HepG2 (cell line): Measurements from ENCODE around the gene ST6GALNAC6. TPM values are rescaled to one million over a fixed set of nuclear protein-coding genes. Genes with fewer than 3 reads are reported as not detected.

ENCODE experiments used
- ATAC-seq: fragments of 200-7000 bp; cut with Tn5 transposase; 3 replicates; pipeline ENCODE4 v1.9.1; 2020; ENCODE audit warnings: mild to moderate bottlenecking, moderate library complexity
- BruUV-seq: library from RNA; stranded (reverse); fragments of 400-500 nt; replicated peaks from 2 replicates; lab custom pipeline; 2021; lab: Mats Ljungman, UMichigan
- CTCF ChIA-PET: fragments of 300-600 bp; formaldehyde crosslinking; extraction: SDS; loops from one replicate; lab custom pipeline; 2021; ENCODE audit warnings: low total read pairs, inconsistent platforms, low intra/inter-chr PET ratio; lab: Yijun Ruan, JAX
- POLR2A ChIA-PET: fragments of 350-600 bp; sonication (Branson Sonifier 250); formaldehyde crosslinking; loops from one replicate; lab custom pipeline; 2020; ENCODE audit warnings: antibody characterized with exemption, inconsistent platforms; lab: Yijun Ruan, JAX
- DNase-seq: peaks from one replicate; pipeline ENCODE4 v3.0.0-alpha.2; 2015; ENCODE audit warnings: low spot score
- FAIRE-seq: peaks from 3 replicates; lab custom pipeline; 2011; peaks lifted over from hg19 to GRCh38; lab: Jason Lieb, UNC
- H2AFZ ChIP-seq: one replicate; pipeline ENCODE4 v1.6.1; 2011; ENCODE audit warnings: low read length, inconsistent platforms
- H3K27ac ChIP-seq: fragments of 300-600 bp; 3 replicates; pipeline ENCODE4 v1.8.0; 2011; ENCODE audit warnings: mixed run types, mild to moderate bottlenecking, mixed read lengths, low read length, inconsistent platforms; ENCODE audit not compliant: insufficient read depth; ENCODE audit errors: extremely low read length
- H3K27me3 ChIP-seq, 2 experiments: fragments of 200-600 bp in 1 of 2; 2 replicates in 1 of 2; 3 replicates in 1 of 2; pipeline versions ENCODE4 v1.6.0 to v1.8.0; 2011; ENCODE audit warnings: low read length in 2 of 2, mild to moderate bottlenecking in 2 of 2, moderate library complexity in 2 of 2, inconsistent platforms in 1 of 2; ENCODE audit not compliant: insufficient read depth in 2 of 2, control insufficient read depth in 1 of 2
- H3K36me3 ChIP-seq, 2 experiments: fragments of 200-600 bp in 1 of 2; replicated peaks in 1 of 2; 2 replicates in 1 of 2; 3 replicates in 1 of 2; pipeline versions ENCODE4 v1.5.1 to v1.8.0; 2011; ENCODE audit warnings: low read length in 2 of 2, inconsistent platforms in 1 of 2; ENCODE audit not compliant: insufficient read depth in 2 of 2, control insufficient read depth in 1 of 2
- H3K4me1 ChIP-seq: 2 replicates; pipeline ENCODE4 v1.5.1; 2012; ENCODE audit warnings: low read length, inconsistent platforms; ENCODE audit not compliant: insufficient read depth
- H3K4me2 ChIP-seq: 2 replicates; pipeline ENCODE4 v1.6.0; 2011; ENCODE audit warnings: low read depth, low read length, inconsistent platforms
- H3K4me3 ChIP-seq, 3 experiments: fragments of 200-600 bp in 1 of 3; sonication (generic), shearing (Covaris generic) in 1 of 3; replicated peaks in 1 of 3; 2 replicates each; pipeline ENCODE4 v1.5.1; 2011 to 2016; ENCODE audit warnings: low read length in 3 of 3, inconsistent platforms in 2 of 3, low read depth in 2 of 3, mild to moderate bottlenecking in 2 of 3, control low read depth in 1 of 3, mixed read lengths in 1 of 3; ENCODE audit not compliant: insufficient read depth in 1 of 3
- H3K79me2 ChIP-seq: one replicate; pipeline ENCODE4 v1.6.1; 2011; ENCODE audit warnings: low read length, inconsistent platforms; ENCODE audit not compliant: insufficient read depth
- H3K9ac ChIP-seq: 2 replicates; pipeline ENCODE4 v1.6.0; 2011; ENCODE audit warnings: mild to moderate bottlenecking, low read depth, low read length, inconsistent platforms; ENCODE audit not compliant: insufficient read depth
- H3K9me3 ChIP-seq: 2 replicates; pipeline ENCODE4 v1.5.1; 2012; ENCODE audit warnings: mild to moderate bottlenecking, low read length
- H4K20me1 ChIP-seq: 2 replicates; pipeline ENCODE4 v1.6.0; 2011; ENCODE audit warnings: inconsistent platforms, mild to moderate bottlenecking, low read length, moderate library complexity; ENCODE audit not compliant: insufficient read depth
- IRF2 ChIP-seq: IDR thresholded peaks from 2 replicates; pipeline ENCODE4 v1.6.1; 2018; ENCODE audit warnings: missing genetic modification reagents, missing compliant biosample characterization
- KAT7 ChIP-seq: IDR thresholded peaks from 2 replicates; pipeline ENCODE4 v1.6.1; 2018; ENCODE audit warnings: borderline replicate concordance, missing compliant biosample characterization
- MED8 ChIP-seq: sonication (generic); formaldehyde crosslinking; IDR thresholded peaks from 2 replicates; pipeline ENCODE4 v1.8.1; 2023; ENCODE audit warnings: mild to moderate bottlenecking, missing genetic modification reagents; ENCODE audit not compliant: insufficient replicate concordance
- NCOA1 ChIP-seq: sonication (generic); formaldehyde crosslinking; IDR thresholded peaks from 2 replicates; pipeline ENCODE4 v1.9.0; 2021; ENCODE audit warnings: missing genetic modification reagents
- RBFOX2 ChIP-seq: fragments of 200-400 bp; formaldehyde crosslinking; IDR thresholded peaks from 2 replicates; pipeline ENCODE4 v1.6.1; 2017; ENCODE audit warnings: low read depth, mild to moderate bottlenecking, low read length
- TCF7 ChIP-seq: sonication (generic); IDR thresholded peaks from 2 replicates; pipeline ENCODE4 v1.6.1; 2016; ENCODE audit warnings: antibody characterized with exemption, low read depth
- TP53 ChIP-seq: sonication (generic); formaldehyde crosslinking; conservative IDR thresholded peaks from 2 replicates; pipeline ENCODE4 v1.4.0; 2020; ENCODE audit warnings: missing genetic modification reagents
- ZNF326 ChIP-seq: sonication (generic); formaldehyde crosslinking; IDR thresholded peaks from 2 replicates; pipeline ENCODE4 v1.4.0; 2020; ENCODE audit warnings: missing genetic modification reagents, borderline replicate concordance
- ZNF761 ChIP-seq: sonication (generic); formaldehyde crosslinking; conservative IDR thresholded peaks from 2 replicates; pipeline ENCODE4 v1.4.0; 2020; ENCODE audit warnings: mild to moderate bottlenecking, missing genetic modification reagents
- ZNF772 ChIP-seq: sonication (generic); formaldehyde crosslinking; IDR thresholded peaks from 2 replicates; pipeline ENCODE4 v1.5.0; 2020; ENCODE audit warnings: mild to moderate bottlenecking, missing genetic modification reagents
- WGBS: methylation state at CpG from one replicate; pipeline ENCODE4 v1.1.6; 2017; ENCODE audit warnings: low lambda C conversion rate; 5-methylcytosine and 5-hydroxymethylcytosine counted together
- in situ Hi-C: cut with HindIII; loops from 2 replicates; pipeline ENCODE4 v1.10.0; 2017; ENCODE audit warnings: low pct_unique_long_range_greater_than_20kb; ENCODE audit not compliant: extremely low pct_ligation_motif_present
- intact Hi-C: fragments of 100-400 bp; cut with micrococcal nuclease; formaldehyde crosslinking; loops from one replicate; pipeline ENCODE4 v1.10.0; 2022; ENCODE audit not compliant: unreplicated experiment
- polyA plus RNA-seq, 8 experiments: library from polyadenylated mRNA; depleted of rRNA in 3 of 8; stranded (reverse) in 7 of 8; unstranded in 1 of 8; fragments of >200 nt; fragmentation: Illumina TruSeq in 4 of 8; extraction: Trizol in 4 of 8; gene quantifications; 2 replicates each; pipeline versions ENCODE4 v1.2.1 to v1.2.3, GENCODE V29; 2011 to 2016; ENCODE audit warnings: low read depth in 4 of 8, missing spikeins in 1 of 8, mixed read lengths in 1 of 8; ENCODE audit not compliant: insufficient read depth in 1 of 8
- total RNA-seq, 5 experiments: library from RNA; depleted of rRNA; stranded (reverse); fragments of >200 nt; fragmentation: Illumina TruSeq; extraction: Trizol; gene quantifications; 2 replicates each; pipeline ENCODE4 v1.2.3, GENCODE V29; 2016; ENCODE audit warnings: low read depth in 1 of 5

Gene ST6GALNAC6
- total and polyA plus RNA-seq, 2 of the 13 experiments (the other 11 are each of a cell fraction or from before 2014, with no cell fraction given): 18.5 to 65.4 TPM

- ChIA-PET CTCF (no interaction called here), POLR2A (interaction anchor here (0.7 to 2.7 kb wide), 5 partner anchors 10 to 83 kb away, joined by 3 to 12 read pairs (median 3); partner anchors contain the start of genes FPGS and ST6GALNAC4)
- DNase-seq (no peak), FAIRE-seq (no peak), ATAC-seq (no peak; the same call in 2 of the 3 replicates)
- intact Hi-C loops (no loop called here), in situ Hi-C loops (no loop called here)
- peaks cover 9 to 23% of the 10 kb centered on the region in 2 experiments; a peak in 4 of 5 replicates for H3K36me3 ChIP-seq
- no TSS peak for BruUV-seq
- WGBS: 98% methylated on average over 9 of the region's 15 CpGs
- H3K4me1 ChIP-seq: peaks cover 4% of the 10 kb centered on the region; the same call in 1 of the 2 replicates
- TF ChIP-seq NCOA1 (CRISPR knock-in tag) (no peak), TCF7 (no peak), ZNF326 (no peak), MED8 (no peak), TP53 (CRISPR knock-in tag) (no peak), KAT7 (CRISPR knock-in tag) (no peak), ZNF772 (CRISPR knock-in tag) (no peak)
- no peak overlapping the region for H3K9ac ChIP-seq
- H3K9me3 ChIP-seq: no peaks in the 10 kb centered on the region
- no peak overlapping the region for H3K4me2 ChIP-seq
- no peaks in the 10 kb centered on the region for H3K79me2 ChIP-seq
- H3K4me3 ChIP-seq: no peak overlapping the region
- no peak overlapping the region for H2AFZ ChIP-seq
- H3K27ac ChIP-seq: no peak overlapping the region
- no peaks in the 10 kb centered on the region for H4K20me1 ChIP-seq
- no peaks in the 10 kb centered on the region for H3K27me3 ChIP-seq
These were observed 14.4 kb downstream of the ST6GALNAC6 start for GRCh38 chr9:127884976-127885490.

GRCh38 chr9:127884427-127884911 is 14.9 kb downstream of the ST6GALNAC6 start:
- 95% methylated on average over 11 of the region's 11 CpGs for WGBS
- CTCF ChIA-PET: no interaction called here
- intact Hi-C loops: no loop called here

More at GRCh38 chr9:127884427-127884911, 14.9 kb downstream of the ST6GALNAC6 start:
- Histone ChIP-seq H3K9me3 (no peaks in the 10 kb centered on the region), H3K9ac (no peak overlapping the region), H3K4me2 (no peak overlapping the region), H3K4me3 (no peak overlapping the region), H3K4me1 (peaks cover 4% of the 10 kb centered on the region; the same call in 1 of the 2 replicates), H3K27me3 (no peaks in the 10 kb centered on the region), H2AFZ (no peak overlapping the region), H3K79me2 (no peaks in the 10 kb centered on the region), H3K27ac (no peak overlapping the region), H4K20me1 (no peaks in the 10 kb centered on the region), H3K36me3 (peaks cover 9 to 19% of the 10 kb centered on the region in 2 experiments; a peak in 4 of 5 replicates)
- no TSS peak for BruUV-seq
- TF ChIP-seq ZNF761 (CRISPR knock-in tag): no peak
- TF ChIP-seq IRF2 (CRISPR knock-in tag): no peak
- no peak for TF ChIP-seq RBFOX2
- ATAC-seq: no peak; the same call in none of the 3 replicates
- DNase-seq: no peak
- FAIRE-seq: no peak
- in situ Hi-C loops: no loop called here
- POLR2A ChIA-PET: interaction anchor here (1.7 to 2.7 kb wide), 2 partner anchors 10 to 13 kb away, joined by 4 to 12 read pairs; no protein-coding TSS in a partner anchor
